ENCODE data around the gene GALM.
"Not testable (repeated sequence)": the region's sequence is repeated elsewhere in the genome, so short reads cannot be mapped to it uniquely, and the experiment has no call there.

Gene GALM

GRCh38 chr2:38682620-38683019, 16.7 kb downstream of the GALM start:
- peak; percentile 32 for DNase-seq

- DNase-seq = no peak
Measured at GRCh38 chr2:38683766-38684165, 17.9 kb downstream of the GALM start.

- DNase-seq = no peak
Measured at GRCh38 chr2:38685116-38685735, 19.3 kb downstream of the GALM start.

DNA sequence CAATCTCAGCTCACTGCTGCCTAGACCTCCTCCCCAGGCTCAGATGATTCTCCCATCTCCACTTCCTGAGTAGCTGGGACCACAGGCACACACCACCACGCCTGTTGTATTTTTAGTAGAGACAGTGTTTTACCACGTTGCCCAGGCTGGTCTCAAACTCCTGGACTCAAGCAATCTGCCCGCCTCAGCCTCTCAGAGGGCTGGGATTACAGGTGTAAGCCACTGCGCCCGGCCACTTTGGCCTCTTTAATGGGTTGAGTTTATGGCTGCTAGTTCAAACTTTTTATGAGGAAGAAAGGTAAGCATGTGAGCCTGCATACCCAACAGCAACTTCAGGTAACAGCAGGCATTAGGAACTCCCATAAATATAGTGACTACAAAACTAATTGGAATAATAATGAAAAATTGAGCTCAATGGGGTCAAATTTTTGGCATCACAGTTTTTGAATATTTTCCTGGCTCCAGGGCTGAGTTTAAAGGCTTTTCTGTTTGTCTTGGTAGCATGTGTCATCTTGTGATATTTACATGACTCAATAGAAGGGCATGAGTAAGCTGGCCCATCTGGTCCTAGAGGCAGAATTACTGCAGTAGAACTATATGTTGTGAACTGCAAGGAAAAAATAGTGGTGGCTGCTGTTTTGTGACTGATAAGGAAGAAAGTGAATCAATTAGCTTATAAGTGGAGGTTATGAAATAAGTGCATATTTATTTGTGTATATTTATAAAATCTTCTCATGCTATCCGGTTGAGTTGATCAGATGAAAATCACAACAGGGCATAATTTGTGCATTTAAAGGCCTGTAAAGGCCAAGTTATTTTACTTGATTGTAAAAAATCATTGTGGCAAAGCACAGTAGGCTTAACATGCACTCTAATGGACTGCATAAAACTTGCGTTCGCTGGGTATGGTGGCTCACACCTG, 24.8 kb downstream of the GALM start:
- peak; percentile 36 for DNase-seq

GRCh38 chr2:38691994-38692393, 26.1 kb downstream of the GALM start:
- DNase-seq = no peak

DNA sequence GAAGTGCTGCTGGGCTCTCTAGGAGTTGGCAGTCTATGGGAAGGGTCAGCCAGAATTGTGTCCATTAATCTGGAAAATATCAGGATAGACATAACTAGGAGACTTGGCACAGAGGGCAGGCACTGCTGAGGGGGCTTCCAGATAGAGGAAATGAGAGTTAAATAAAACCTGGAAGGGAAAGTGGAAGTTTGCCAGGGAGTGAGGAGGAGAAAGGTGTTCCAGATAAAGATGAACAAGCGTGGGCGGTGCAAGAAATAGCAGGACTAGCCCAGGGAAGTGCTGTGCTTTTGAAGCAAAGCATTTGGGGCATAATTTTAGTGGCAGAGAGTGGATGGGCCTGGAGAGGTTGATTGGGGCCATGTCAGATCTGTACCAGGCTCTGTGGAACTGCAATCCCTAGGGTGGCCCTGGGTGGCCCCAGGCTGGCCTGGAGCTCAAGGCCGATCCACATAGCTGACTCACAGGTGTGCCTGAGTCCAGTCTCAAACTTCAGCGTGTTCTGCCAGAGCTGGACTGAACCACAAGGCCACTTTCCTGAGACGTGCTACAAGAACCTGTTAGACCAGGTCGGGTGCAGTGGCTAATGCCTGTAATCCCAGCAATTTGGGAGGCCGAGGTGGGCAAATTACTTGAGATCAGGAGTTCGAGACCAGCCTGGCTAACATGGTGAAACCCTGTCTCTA, 26.9 kb downstream of the GALM start:
- DNase-seq = no peak

DNA sequence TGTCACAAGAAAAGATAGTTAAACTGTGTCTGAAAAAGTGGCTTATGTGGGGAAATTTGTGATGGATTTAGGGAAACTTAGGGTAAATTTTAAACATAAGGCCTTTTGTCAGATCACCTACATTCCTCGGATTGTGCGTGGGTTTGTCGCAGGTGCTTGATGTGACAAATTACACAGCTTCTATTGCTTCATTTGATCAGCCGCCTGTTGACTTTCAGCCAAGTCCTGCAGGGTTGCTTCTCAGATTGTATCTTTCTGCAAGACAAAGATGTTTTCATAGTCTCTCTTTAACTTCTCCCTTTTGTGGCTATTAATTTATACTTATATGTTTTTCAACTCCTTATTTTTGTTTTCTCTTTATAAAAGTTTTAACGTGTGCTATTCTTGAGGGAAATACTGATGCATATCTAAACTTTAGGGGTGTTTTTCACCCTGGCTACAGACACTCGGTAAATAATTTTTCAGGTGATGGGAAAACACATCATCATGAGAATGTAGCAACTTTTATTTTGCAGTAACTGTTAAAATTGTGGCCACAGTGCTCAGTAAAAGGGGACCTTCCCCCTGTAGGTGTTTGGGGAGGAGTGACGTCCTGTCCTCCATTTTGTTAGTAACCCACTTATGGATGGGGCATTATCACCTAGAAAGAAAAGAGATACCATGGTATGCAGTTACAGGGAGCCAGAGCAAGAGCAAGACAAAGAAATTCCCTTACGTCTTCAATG, 31.4 kb downstream of the GALM start:
- peak; percentile 66 for DNase-seq

- no peak for DNase-seq
Measured at GRCh38 chr2:38698467-38699003, 32.6 kb downstream of the GALM start.

GRCh38 chr2:38700113-38700785, 34.3 kb downstream of the GALM start:
- no peak for DNase-seq

DNA sequence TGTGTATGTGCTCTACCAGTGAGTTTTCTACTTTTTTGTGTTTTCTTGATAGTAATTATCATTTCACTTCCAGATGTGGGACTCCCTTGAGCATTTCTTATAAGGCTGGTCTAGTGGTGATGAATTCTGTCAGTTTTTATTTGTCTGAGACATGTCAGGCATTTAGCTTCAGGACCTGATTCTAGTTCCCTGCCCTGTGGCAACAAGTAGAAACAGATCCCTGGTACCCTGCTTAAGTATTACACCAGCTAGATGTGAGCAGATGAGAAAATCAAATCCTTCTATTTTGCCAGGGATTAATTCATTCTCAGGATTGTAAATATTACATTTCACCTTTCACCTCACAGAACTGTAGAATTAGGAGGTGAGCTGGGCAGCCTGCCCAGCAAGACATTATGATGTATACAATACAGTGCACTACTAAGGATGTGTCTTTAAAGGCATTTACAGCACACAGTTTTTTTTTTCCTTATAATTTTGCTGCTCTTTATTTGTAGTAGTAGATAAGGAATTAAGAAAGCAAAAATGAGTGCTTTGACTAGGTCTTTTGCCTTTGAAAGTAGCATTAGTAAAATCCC, 35.1 kb downstream of the GALM start:
- no peak for DNase-seq

DNA sequence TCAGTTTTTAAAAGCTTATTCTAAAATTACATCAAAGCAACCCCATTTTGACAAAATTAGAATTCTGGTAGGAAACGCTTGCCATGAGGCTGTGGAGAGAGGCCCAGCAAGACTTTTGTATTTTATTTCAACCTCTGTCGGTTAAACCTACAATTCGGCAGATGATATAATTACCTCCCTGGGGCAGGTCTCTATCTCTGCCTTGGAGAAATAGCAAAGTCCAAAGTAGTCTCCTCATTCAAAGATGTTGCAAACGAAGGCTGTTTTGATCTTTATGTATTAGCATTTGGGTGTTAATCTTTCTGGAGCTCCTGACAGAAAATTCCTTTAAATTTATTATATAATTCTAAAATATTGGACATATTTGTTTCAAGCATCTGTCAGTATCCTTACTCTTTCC, 35.6 kb downstream of the GALM start:
- DNase-seq = no peak

DNA sequence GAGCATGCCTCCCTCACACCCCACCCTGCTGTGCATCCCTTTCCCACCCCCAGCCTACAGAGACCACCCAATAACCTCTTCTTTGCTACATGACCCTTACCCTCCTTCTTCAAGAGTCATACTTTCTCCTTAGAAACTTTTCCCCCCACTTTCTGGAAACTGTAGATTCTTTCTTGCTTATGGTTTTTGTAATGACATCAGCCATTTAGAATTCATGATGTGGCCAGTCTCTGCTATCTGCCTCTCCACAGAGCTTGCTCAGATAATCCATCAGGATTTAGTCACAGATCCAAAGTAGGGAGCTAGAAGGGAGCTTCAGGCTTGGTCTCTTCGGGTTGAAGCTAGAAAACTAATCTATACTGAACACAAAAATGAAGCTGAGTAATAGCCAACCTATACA, 36.5 kb downstream of the GALM start:
- DNase-seq = no peak

- not testable (repeated sequence) for DNase-seq
Measured at GRCh38 chr2:38703336-38703735, 37.4 kb downstream of the GALM start.

DNA sequence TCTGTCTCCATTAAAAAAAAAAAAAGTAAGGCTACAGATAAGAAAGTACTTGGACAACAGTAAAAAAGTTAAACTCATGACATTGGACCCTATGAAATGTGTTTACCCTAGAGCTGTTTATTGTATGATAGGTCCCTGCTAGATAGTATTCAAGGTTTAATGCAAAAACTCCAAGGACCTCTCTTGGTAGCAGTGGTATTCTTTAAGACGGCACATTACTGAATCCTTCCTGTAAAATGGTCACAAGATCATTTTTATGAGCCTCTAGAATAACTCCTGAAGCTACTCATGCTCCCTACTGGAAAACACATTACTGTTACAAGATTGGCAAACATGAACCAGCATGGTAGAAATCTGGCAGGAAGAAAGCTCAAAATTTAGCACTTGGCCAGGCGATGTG, 38.8 kb downstream of the GALM start:
- no peak for DNase-seq

DNA sequence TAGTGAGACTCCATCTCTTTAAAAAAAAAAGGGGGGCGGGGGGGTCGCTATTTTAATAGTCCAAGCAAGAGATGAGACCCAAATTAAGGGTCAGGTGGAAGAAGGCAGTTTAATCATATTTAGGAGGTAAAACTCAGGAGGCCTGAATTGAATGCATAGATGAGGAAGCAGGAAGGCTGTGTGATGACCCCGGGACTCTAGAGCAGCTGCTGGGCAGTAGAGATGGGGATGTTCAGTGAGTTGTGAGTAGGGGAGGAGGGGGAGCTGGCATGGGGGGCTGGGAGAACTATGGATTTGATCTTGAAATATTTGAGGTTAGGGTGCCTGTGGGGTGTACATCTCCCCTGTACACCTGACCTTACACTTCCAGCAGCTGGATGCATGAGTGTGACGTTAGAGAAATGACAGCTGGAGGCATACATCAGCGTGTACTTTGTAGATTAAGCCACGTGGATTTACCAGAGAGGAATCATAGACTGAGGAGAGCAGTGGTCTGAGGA, 41.0 kb downstream of the GALM start:
- no peak for DNase-seq

- peak; percentile 54 for DNase-seq
Measured at GRCh38 chr2:38708491-38708890, 42.6 kb downstream of the GALM start.

DNA sequence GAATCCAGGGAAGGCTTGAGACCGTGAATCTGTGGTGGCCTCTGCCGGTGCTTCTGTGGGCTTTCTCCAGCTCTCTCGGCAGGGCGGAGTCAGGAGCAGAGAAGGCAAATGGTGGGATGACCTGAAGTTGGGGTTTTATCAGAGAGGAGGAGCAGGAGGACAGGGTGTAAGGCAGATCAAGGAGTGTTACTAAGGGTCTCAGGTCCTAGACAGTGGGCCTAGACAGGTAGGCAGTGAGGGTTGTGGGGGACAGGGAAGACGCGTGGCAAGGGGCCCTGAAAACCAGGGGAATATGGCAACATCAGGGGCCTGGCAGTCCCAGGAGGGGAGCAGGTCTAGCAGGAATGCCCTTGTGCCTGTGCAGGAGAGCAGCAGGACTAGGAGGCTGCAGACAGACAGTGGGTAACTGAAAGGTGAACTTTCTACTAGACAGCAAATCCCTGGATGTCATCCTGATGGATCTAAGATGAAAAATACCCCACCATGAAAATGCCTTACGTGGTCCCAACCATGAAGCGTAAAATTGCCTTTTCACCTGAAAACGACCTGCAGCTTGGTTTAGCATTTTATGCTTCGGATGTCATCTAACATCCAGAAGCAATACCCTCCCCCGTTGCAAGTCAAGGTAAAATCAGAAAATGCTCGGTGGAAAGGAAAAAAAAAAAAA, 43.1 kb downstream of the GALM start:
- DNase-seq = no peak

DNA sequence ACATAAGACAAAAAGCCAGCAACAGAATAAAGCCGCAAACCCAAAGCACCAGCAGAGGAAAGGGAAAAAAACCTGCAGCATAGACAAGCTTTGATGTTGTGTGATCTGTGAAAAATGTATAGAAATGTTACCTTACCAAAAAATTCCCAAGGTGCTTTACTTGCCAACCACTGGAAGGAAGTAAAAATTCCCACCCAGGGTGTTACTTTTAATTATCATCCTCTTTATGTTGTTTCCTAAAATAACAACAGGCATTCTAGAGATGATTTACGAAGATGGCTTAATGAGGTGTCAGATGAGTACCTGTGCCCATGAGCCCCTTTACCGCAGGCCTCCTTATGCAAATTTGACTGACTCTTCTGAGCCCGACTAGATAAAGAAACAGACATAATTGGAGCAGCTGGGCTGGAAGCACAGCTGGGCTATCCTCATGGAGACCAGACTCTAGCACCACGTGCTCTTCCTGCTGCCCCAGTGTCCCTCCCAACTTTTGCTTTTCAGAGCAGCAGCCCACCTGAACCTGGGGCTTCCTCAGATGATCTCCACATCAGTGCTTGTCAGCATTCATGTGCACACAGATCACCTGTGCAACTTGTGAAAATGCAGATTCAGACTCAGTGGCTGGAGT, 43.8 kb downstream of the GALM start:
- peak; percentile 60 for DNase-seq

GRCh38 chr2:38711558-38711957, 45.6 kb downstream of the GALM start:
- DNase-seq = no peak

GRCh38 chr2:38712413-38712812, 46.5 kb downstream of the GALM start:
- no peak for DNase-seq

GRCh38 chr2:38712871-38713270, 47.0 kb downstream of the GALM start:
- DNase-seq = no peak
